ENCODE measurements around the gene GPR135.

Gene GPR135

DNA sequence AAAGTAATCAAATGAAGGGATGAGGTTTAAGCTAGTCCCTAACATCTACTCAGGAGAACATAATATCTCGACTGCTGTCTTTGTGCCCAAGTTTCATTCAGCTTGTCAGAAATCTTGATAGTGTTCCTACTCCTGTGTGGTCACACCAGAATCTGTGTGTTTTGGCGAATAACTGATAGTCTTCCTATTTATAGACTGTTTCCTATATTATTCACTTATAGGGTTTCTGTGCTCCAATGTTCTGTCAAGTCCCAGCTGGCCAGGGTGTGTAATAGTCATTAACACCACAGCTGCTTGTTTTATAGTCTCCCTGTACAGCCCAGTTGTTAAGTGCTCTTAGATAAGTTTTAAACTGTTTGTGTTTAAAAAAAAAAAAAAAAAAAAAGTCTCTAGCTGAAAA lies 45.9 kb downstream of the GPR135 start:
- DNase-seq, result no peak

DNA sequence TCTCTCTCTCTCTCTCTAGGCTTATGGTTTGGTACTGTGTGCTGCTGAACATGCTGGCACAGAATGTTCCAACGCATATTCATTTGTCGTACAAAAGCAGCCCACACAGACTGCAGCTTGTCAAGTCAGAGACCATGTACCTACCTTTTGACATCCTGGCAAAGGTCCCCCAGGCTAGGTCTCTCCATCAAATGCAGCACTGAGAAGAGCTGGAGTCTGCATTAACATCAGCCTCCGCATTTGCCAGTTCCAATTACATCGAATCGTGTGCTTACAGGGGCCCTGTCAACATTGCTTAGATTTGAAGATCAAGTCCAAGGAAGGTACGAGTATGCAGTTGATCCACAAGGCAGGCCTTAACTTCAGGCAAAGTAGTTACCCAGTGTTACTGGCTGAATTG lies 47.9 kb downstream of the GPR135 start:
- DNase-seq, result no peak

DNA sequence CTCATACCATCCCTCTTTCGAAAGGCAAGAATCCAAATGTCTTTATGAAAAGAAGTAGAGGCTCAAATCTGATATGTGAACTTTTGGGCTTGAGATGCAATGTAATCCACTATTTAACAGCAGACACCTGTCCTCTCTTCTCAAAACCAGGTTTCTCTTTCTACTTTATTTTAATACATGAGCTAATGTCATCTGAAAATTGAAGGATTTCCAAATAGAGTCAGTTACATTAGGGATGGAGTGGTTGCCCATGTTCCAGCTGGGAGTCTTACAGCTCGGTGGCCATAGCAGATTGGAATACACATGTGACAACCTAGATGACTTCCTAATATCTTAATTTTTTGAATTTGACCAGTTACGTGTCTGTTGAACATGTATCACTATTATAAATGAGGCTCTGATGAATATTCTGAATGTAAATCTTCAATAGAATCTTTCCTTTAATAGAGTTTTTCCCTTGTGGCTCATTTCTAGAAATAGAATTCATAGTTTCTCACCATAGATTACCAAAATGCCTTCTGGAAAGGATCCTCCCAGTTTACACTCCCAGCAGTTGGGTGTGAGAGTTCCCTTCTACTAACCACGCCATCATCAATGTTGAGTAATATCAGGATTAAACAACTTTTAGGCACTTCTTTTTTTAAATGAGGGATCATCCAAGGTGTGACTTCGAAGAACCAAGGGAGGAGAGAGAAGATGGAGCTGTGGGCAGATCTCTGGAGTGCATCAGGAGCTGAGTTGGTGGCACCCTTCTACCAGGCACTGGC lies 49.2 kb downstream of the GPR135 start:
- no peak for DNase-seq

Data from NCI-H524 treated with DMSO at 0.1 percent for 48 hours (cell line).